GM18907 (cell line): ENCODE results near the gene CALHM4.

Experiments
- ATAC-seq: cut with Tn5 transposase; IDR thresholded peaks from one replicate; pipeline ENCODE4 v1.9.1; 2021; ENCODE audit warnings: mild to moderate bottlenecking, moderate library complexity; ENCODE audit not compliant: unreplicated experiment

Gene CALHM4

DNA sequence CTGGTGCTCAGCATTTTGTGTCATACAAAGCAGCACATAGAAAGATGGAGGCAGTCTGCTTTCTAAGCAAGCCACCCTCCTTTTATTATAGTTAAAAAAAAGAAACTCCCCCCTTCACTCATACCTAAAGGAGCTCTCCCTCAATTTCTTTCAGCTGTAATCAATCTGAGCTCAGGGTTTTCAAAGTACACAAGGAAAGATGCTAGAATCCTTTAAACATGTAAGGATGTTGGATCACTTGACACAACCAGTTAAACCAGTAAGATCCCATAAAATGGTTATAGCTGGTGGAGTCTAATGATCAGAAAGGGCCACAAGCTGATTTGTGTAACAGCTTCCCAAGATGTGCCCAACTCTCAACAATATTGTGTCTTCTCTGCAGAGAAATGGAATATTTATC lies at the start of gene CALHM4:
TSS of gene CALHM4 (plus strand) at position 301 of the 400 bp plus-strand sequence. CDS start at position 344, 43 bp downstream.
- no peak for ATAC-seq

DNA sequence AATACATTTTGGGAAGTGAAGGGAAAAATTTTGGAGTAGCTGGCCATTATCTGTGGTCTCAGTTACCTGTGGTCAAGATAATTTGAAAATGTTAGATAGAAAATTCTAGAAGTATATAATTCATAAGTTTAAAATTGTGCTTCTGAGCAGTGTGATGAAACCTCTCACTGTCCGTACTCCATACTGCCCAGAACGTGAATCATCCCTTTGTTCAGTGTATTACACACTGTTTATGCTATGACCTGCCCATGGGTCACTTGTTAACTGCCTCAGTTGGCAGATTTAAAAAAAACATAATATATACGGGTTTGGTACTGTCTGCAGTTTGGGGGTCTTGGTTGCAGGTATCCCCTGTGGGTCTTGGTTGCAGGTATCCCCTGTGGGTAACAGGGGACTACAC lies 46.2 kb upstream of the CALHM4 start:
- no peak for ATAC-seq

GRCh38 chr6:116508527-116508926 lies 45.0 kb upstream of the CALHM4 start:
- no peak for ATAC-seq

DNA sequence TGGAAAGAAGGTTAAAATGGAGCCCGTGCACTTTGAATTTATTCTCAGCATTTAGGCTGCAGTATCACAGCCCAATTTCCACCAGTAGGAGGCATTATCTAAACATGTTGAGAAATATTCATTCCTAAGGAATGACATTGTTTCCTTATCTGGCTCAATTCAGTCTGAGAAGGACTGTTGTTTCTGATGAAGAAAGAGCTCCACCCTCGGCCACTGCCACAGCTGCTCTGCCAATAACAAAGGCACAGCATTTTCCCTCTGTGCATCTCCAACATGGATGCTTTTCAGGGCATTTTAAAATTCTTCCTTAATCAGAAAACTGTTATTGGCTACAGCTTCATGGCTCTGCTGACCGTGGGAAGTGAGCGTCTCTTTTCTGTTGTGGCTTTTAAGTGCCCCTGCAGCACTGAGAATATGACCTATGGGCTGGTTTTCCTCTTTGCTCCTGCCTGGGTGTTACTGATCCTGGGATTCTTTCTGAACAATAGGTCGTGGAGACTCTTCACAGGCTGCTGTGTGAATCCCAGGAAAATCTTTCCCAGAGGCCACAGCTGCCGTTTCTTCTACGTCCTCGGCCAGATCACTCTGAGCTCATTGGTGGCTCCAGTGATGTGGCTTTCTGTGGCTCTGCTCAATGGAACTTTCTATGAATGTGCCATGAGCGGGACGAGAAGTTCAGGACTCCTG lies 42.0 kb upstream of the CALHM4 start, which contains the start of gene CALHM5:
TSS of gene CALHM5 (plus strand) at position 216 of the 687 bp plus-strand sequence. CDS start at position 274, 58 bp downstream.
- no peak for ATAC-seq

DNA sequence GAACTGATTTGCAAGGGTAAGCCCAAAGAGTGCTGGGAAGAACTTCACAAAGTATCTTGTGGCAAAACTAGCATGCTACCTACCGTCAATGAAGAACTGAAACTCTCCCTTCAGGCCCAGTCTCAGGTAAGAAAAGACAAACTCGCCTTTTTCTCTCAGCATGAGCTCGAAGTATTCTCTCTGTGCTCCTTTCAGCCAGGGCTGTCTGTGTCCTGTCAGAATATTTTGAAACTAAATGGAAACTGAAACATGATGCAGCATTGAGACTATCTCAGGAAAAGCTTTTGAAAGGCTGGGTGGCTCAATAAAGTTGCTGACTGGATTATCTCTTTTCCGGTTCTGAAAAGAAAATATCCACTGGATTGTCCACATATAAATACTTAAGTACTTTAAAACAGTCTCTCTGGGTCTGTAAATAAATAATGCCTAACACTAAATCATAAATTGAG lies 41.4 kb upstream of the CALHM4 start:
- peak; percentile 70 for ATAC-seq

GRCh38 chr6:116512734-116513133 lies 40.8 kb upstream of the CALHM4 start:
- no peak for ATAC-seq

DNA sequence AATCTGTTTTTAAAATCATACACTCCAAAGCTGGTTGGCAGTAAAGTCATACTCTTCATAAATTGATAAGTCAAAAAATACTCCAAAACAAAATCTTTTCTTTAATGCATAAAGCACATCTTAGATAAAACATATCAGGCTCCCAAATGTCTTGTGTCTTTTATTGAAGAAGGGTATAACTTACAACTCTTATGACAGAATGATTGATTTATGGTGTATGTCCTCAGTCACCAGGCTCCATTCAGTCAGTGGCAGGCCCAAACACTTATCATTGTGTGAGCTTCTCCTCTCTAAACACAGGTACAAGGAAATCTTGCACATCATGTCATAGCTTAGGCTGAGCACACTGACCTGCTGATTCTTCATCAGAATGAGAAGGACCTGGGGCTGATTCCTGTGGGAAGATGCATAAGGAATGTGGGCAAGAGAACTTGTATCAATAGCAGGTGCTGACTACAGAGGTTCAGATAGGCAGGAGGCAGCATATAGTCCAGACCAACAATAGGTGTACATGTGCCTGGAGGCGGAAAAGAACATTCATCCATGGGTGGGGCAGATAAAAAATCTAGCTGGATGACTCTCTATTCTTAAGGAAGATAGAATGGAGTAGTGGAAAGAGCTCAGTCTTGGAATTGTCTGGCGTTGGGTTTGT lies 40.2 kb upstream of the CALHM4 start:
- ATAC-seq: no peak

- ATAC-seq: no peak
Measured at GRCh38 chr6:116514111-116514510, 39.4 kb upstream of the CALHM4 start.

DNA sequence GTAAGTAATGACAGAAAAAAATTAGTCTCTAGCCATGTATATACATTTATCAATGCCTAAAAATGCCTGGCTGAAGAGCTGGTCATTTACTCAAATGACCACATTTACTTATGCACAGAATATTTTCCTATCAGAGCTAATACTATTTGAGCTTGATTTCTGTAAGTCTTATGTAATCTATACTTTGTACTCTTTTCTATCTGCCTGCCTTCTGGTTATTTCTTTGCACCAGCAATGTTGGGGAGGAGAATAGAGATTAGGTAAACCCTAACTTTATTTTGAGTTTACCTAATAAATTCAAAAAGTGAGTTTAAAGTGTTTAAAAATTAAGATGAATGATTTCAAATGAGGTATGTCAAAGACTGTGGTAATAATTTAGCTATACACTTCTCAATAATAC lies 38.4 kb upstream of the CALHM4 start:
- no peak for ATAC-seq

- no peak for ATAC-seq
Measured at GRCh38 chr6:116518621-116519368, 34.8 kb upstream of the CALHM4 start.

GRCh38 chr6:116522896-116523295 lies 30.7 kb upstream of the CALHM4 start:
- ATAC-seq: no peak

DNA sequence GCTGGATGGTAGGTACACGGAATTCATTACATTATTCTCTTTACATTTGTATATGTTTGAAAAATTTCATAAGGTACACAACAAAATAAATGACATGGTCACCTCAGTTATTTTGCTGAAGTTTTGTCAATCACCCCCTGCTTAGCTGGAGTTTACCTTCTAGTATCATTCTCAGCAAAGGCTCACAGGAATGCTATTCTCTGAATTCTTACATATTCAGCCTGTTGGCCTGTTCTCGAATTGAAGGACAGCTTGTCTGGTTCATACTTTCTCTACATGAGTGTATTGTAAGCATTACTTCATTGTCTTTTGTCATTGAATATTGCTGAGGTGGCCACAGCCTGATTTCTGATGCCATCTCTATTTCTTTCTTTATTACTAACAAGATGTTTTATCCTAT lies 29.3 kb upstream of the CALHM4 start:
- ATAC-seq: no peak

DNA sequence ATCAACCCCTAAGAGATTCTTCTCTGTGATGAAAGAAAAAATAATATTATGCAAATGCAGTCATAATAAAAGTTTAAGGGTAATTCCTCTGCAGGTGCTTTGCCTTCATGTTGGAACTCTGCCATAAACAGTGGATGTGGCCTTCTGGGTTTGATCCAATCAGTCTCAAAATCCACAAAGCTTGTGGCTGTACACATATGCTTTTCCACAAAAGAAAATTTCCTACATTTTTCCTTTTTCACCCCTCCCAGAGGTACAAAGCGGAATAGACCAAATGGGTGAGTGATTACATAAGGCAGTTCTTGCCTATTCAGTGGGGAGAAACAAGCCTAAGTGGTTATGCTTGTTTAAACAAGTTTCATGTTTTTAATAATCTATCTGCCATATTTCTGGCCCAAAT lies 25.4 kb upstream of the CALHM4 start:
- ATAC-seq: no peak

DNA sequence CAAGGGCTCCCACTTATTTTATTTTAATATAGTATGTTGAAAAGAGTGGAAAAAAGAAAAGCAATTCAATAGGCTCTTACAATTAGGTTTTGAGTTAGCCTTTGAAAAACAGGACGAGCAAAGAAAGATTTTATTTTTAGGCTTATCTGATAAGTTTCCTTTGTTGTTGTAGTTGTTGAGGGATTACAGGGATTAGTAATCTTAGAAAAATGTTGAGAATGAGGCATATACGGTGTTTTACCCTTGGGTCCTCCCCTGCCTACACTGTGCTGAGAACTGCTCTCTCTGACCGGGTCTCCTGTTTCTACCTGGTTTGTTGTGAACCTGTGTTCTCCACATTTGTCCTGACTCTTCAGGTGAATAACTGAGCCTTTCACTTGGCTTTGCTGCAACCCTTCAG lies 24.8 kb upstream of the CALHM4 start:
- no peak for ATAC-seq

- ATAC-seq: no peak
Measured at GRCh38 chr6:116529466-116530290, 23.9 kb upstream of the CALHM4 start.

GRCh38 chr6:116530436-116530835 lies 23.1 kb upstream of the CALHM4 start:
- ATAC-seq: no peak

GRCh38 chr6:116531675-116532570 lies 21.6 kb upstream of the CALHM4 start:
- peak; percentile 67 for ATAC-seq

DNA sequence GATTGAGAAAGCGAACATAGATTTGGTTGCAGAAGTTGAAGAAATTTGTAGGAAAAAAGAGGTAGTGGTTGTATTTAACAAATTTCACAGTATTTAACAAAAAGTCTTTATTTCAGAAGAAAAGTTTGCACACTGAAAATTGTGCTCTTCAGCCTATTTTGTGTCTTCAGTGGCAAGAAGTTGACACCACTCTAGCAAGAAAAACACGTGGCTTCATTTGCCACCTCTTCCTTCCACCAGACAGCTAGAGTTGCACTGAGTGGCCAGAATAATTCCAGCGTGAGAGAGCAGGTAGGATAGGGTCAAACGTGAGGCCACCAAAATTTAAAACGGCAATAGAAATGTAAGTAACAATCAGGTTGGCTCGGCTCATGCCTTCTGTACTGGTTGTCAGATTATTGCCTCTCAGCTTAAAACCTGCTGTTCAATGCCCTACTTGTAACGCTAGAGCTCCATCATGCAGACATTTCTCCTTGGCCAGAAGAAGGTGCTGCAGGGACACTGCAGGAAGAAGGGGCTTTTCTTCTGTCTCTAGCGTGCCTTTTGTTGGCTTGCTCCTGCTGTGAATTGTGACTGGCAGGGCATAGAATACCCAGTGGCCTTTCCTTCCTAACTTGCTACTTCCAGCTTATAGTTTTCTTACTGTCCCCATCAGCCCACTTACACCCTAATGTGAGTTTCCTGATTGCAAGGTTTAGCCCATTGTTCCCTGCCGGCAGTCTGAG lies 20.2 kb upstream of the CALHM4 start:
- ATAC-seq: no peak

GRCh38 chr6:116535109-116535508 lies 18.4 kb upstream of the CALHM4 start:
- no peak for ATAC-seq
